DND-41 (cell line): ENCODE results near the gene TRIOBP.

Source experiments
- ATAC-seq: fragments of 200-7000 bp; cut with Tn5 transposase; 3 replicates; pipeline ENCODE4 v1.9.1; 2021; ENCODE audit warnings: low read depth; ENCODE audit not compliant: insufficient read depth
- DNase-seq: peaks from one replicate; pipeline ENCODE4 v3.0.0-alpha.2; 2020
- H2AFZ ChIP-seq: 2 replicates; pipeline ENCODE4 v1.6.0; 2012; ENCODE audit warnings: low read depth, low read length
- H3K27ac ChIP-seq: 2 replicates; pipeline ENCODE4 v1.5.1; 2012; ENCODE audit warnings: low read length, inconsistent platforms
- H3K27me3 ChIP-seq: fragments of 200-600 bp; sonication (generic); 2 replicates; pipeline ENCODE4 v1.6.0; 2012; ENCODE audit warnings: low read length, mild to moderate bottlenecking, inconsistent platforms; ENCODE audit not compliant: insufficient read depth, poor library complexity
- H3K36me3 ChIP-seq: 2 replicates; pipeline ENCODE4 v1.5.1; 2012; ENCODE audit warnings: low read length, inconsistent platforms; ENCODE audit not compliant: insufficient read depth
- H3K4me1 ChIP-seq: 2 replicates; pipeline ENCODE4 v1.5.1; 2012; ENCODE audit warnings: mild to moderate bottlenecking, low read length; ENCODE audit not compliant: insufficient read depth
- H3K4me2 ChIP-seq: 2 replicates; pipeline ENCODE4 v1.6.0; 2012; ENCODE audit warnings: mild to moderate bottlenecking, moderate library complexity, low read length, inconsistent platforms; ENCODE audit not compliant: insufficient read depth
- H3K4me3 ChIP-seq, 2 experiments: fragments of 200-600 bp in 1 of 2; shearing (Covaris generic) in 1 of 2; 2 replicates each; pipeline ENCODE4 v1.5.1; 2012 to 2016; ENCODE audit warnings: inconsistent platforms in 2 of 2, low read length in 2 of 2, mild to moderate bottlenecking in 2 of 2, low read depth in 1 of 2, moderate library complexity in 1 of 2
- H3K79me2 ChIP-seq: 2 replicates; pipeline ENCODE4 v1.6.0; 2012; ENCODE audit warnings: low read length, inconsistent platforms; ENCODE audit not compliant: insufficient read depth
- H3K9ac ChIP-seq: 2 replicates; pipeline ENCODE4 v1.6.0; 2012; ENCODE audit warnings: low read depth, mild to moderate bottlenecking, inconsistent platforms, low read length, moderate library complexity
- H3K9me3 ChIP-seq: 2 replicates; pipeline ENCODE4 v1.5.1; 2012; ENCODE audit warnings: low read length, moderate library complexity, mild to moderate bottlenecking, inconsistent platforms; ENCODE audit not compliant: insufficient read depth, severe bottlenecking
- H4K20me1 ChIP-seq: 2 replicates; pipeline ENCODE4 v1.6.0; 2012; ENCODE audit warnings: low read length; ENCODE audit not compliant: insufficient read depth
- EZH2 ChIP-seq: IDR thresholded peaks from 3 replicates; pipeline ENCODE4 v1.6.1; 2012; ENCODE audit warnings: borderline replicate concordance, low read depth, mild to moderate bottlenecking, moderate library complexity, low read length, inconsistent platforms; ENCODE audit not compliant: severe bottlenecking
- TF ChIP-seq, protein P1 (sequence below): IDR thresholded peaks from 2 replicates; pipeline ENCODE4 v1.5.1; 2012; ENCODE audit warnings: borderline replicate concordance, low read length, moderate library complexity, mild to moderate bottlenecking; ENCODE audit not compliant: poor library complexity, severe bottlenecking; ENCODE audit errors: extremely low read depth

Gene TRIOBP

DNA sequence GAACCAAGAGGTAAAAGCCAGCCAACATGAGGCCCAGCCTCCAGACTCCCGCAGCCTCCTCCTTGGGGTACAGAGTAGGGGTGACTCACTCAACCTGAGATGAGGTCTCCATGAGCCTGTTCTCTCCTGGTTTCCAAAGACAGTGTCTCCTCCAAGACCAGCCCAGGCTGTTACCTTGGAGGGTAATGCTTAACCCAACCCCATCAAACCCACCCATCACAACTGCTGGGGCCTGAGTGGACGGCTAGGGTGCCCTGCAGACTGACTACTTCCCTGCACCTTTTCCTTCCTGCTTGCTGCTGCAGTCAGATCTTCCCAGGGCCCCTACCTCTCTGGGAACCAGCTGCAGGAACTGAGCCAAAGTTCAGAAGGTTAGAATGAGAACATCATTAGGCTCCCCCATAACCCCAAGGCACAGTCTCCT is 15.8 kb upstream of the TRIOBP start:
- Histone ChIP-seq H3K4me1 (peaks cover 34% of the 10 kb centered on the region), H4K20me1 (no peaks in the 10 kb centered on the region), H3K4me2 (no peak overlapping the region), H3K9me3 (no peaks in the 10 kb centered on the region), H3K4me3 (no peak overlapping the region), H2AFZ (no peak overlapping the region), H3K36me3 (no peaks in the 10 kb centered on the region), H3K27me3 (no peaks in the 10 kb centered on the region), H3K9ac (no peak overlapping the region), H3K27ac (no peak overlapping the region), H3K79me2 (no peaks in the 10 kb centered on the region; the same call in 1 of the 2 replicates)
- ATAC-seq (no peak), DNase-seq (no peak)
- TF ChIP-seq, protein P1, sequence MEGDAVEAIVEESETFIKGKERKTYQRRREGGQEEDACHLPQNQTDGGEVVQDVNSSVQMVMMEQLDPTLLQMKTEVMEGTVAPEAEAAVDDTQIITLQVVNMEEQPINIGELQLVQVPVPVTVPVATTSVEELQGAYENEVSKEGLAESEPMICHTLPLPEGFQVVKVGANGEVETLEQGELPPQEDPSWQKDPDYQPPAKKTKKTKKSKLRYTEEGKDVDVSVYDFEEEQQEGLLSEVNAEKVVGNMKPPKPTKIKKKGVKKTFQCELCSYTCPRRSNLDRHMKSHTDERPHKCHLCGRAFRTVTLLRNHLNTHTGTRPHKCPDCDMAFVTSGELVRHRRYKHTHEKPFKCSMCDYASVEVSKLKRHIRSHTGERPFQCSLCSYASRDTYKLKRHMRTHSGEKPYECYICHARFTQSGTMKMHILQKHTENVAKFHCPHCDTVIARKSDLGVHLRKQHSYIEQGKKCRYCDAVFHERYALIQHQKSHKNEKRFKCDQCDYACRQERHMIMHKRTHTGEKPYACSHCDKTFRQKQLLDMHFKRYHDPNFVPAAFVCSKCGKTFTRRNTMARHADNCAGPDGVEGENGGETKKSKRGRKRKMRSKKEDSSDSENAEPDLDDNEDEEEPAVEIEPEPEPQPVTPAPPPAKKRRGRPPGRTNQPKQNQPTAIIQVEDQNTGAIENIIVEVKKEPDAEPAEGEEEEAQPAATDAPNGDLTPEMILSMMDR = no peak
- TF ChIP-seq EZH2 = no peak

DNA sequence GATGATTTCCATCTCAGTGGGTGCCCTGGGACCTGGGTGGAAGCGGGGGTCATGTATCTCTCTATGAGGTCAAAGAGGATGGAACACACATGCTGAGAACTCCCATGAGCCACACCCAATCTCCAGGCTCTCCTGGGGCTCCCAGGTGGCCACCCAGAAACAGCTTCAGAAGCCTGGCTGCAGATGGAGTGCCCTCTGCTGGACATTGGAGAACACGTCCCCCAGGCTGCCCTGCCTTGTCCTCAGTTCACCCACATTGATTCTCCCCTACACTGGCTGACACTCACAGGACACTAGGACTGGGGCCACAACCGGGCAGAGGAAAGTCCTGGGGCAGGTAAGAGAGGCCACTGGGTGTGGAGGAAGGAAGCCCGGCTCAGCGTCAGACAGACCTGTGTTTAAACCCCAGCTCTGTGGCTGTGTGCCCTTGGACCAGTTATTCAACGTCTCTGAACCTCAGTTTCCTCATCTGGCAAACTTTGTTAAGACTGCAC is 15.2 kb upstream of the TRIOBP start:
- Histone ChIP-seq H3K4me1 (peaks cover 30% of the 10 kb centered on the region), H3K27me3 (no peaks in the 10 kb centered on the region), H3K79me2 (peaks cover 6% of the 10 kb centered on the region), H3K4me2 (no peak overlapping the region), H4K20me1 (no peaks in the 10 kb centered on the region), H3K27ac (no peak overlapping the region), H3K9ac (no peak overlapping the region), H3K4me3 (no peak overlapping the region), H3K9me3 (no peaks in the 10 kb centered on the region), H2AFZ (0 out of 2 replicates have a peak overlapping the region, but pooled peaks have one; percentile 38), H3K36me3 (peaks cover 2% of the 10 kb centered on the region; the same call in 1 of the 2 replicates)
- TF ChIP-seq, protein P1 = peak; percentile 95
- no peak for TF ChIP-seq EZH2
- ATAC-seq (peak; percentile 44), DNase-seq (peak; percentile 77)

DNA sequence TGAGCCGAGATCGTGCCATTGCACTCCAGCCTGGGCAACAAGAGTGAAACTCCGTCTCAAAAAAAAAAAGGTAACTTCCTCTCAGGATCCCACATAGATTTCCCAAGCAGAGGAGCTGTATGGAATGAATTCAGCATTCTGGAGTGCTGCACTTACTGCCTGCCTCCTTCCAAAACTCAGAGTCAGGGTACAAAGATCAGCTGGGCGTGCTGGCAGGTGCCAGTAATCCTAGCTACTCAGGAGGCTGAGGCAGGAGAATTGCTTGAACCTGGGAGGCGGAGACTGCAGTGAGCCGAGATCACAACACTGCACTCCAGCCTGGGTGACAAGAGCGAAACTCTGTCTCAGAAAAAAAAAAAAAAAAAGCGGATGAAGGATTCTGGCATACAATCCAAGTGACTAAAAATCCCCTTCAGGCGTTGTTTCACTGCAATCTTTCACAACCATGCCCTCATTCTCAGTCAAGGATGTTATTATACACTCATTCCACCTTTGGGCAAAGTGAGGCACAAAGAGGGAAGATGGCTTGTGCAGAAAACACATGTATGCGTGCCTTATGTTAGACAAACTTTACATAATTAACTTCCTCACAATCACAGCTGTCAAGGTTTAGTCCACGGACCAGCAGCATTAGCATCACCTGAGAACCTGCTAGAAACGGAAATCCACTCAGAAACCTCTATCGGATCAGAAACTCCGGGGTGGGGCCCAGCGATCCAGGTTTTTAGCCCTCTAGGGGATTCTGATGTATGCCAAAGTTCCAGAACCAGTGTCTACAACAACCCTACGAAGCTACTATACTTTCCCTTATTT is 11.8 kb upstream of the TRIOBP start:
- peaks cover 28% of the 10 kb centered on the region for H3K36me3 ChIP-seq
- no peak overlapping the region for H3K9ac ChIP-seq
- peaks cover 5% of the 10 kb centered on the region; the same call in 1 of the 2 replicates for H4K20me1 ChIP-seq
- ATAC-seq = no peak
- H2AFZ ChIP-seq = peak overlapping the region; percentile 44
- H3K79me2 ChIP-seq = peaks cover 31% of the 10 kb centered on the region
- no peaks in the 10 kb centered on the region for H3K9me3 ChIP-seq
- no peak overlapping the region for H3K4me2 ChIP-seq
- no peak overlapping the region for H3K27ac ChIP-seq
- H3K27me3 ChIP-seq = no peaks in the 10 kb centered on the region
- peaks cover 32% of the 10 kb centered on the region for H3K4me1 ChIP-seq
- TF ChIP-seq EZH2 = no peak
- TF ChIP-seq, protein P1 = no peak
- no peak for DNase-seq
- no peak overlapping the region for H3K4me3 ChIP-seq
